DMS114 treated with DMSO at 0.1 percent for 48 hours (cell line): Measurements from ENCODE around the gene FAT4.

Source experiments
- DNase-seq: peaks from one replicate; lab custom pipeline; 2025; ENCODE audit not compliant: unreplicated experiment; lab: John Stamatoyannopoulos, UW

FAT4 gene

DNA sequence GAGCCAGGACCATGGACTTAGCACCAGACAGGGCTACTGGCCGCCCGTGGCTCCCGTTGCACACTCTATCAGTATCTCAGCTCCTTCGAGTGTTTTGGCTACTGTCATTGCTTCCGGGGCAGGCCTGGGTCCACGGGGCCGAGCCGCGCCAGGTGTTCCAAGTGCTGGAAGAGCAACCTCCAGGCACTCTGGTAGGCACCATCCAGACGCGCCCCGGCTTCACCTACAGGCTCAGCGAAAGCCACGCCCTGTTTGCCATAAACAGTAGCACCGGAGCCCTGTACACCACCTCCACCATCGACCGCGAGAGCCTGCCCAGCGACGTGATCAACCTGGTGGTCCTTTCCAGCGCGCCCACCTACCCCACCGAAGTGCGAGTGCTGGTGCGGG is 1.6 kb downstream of the FAT4 start:
- no peak for DNase-seq

DNA sequence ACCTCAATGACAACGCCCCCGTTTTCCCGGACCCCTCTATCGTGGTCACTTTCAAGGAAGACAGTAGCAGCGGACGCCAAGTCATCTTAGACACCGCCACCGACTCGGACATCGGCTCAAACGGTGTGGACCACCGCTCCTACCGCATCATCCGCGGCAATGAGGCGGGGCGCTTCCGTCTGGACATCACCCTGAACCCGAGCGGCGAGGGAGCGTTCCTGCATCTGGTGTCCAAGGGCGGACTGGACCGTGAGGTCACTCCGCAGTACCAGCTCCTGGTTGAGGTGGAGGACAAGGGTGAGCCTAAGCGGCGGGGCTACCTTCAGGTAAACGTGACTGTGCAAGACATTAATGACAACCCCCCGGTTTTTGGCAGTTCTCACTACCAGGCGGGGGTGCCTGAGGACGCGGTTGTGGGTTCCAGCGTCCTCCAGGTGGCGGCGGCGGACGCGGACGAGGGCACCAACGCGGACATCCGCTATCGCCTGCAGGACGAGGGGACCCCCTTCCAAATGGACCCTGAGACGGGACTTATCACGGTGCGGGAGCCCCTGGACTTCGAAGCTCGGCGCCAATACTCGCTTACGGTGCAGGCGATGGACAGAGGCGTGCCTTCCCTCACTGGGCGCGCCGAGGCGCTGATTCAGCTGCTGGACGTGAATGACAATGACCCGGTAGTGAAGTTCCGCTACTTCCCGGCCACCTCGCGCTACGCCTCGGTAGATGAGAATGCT is 2.2 kb downstream of the FAT4 start:
- DNase-seq: peak; percentile 43

DNA sequence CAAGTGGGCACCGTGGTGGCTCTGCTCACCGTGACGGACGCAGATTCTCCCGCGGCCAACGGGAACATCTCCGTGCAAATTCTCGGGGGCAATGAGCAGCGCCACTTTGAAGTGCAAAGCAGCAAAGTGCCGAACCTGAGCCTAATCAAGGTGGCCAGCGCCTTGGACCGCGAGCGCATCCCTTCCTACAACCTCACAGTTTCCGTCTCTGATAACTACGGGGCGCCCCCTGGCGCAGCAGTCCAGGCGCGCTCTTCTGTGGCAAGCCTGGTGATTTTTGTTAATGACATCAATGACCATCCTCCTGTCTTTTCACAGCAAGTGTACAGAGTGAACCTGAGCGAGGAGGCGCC is 2.7 kb downstream of the FAT4 start:
- no peak for DNase-seq

DNA sequence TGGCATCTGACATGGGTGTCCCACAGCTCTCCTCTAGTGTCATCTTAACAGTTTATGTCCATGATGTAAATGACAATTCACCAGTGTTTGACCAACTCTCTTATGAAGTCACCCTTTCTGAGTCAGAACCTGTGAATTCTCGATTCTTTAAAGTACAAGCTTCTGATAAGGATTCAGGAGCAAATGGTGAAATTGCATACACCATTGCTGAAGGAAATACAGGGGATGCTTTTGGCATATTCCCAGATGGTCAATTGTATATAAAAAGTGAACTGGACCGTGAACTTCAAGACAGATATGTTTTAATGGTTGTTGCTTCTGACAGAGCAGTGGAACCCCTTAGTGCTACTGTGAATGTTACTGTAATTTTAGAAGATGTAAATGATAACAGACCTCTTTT is 4.6 kb downstream of the FAT4 start:
- no peak for DNase-seq

DNA sequence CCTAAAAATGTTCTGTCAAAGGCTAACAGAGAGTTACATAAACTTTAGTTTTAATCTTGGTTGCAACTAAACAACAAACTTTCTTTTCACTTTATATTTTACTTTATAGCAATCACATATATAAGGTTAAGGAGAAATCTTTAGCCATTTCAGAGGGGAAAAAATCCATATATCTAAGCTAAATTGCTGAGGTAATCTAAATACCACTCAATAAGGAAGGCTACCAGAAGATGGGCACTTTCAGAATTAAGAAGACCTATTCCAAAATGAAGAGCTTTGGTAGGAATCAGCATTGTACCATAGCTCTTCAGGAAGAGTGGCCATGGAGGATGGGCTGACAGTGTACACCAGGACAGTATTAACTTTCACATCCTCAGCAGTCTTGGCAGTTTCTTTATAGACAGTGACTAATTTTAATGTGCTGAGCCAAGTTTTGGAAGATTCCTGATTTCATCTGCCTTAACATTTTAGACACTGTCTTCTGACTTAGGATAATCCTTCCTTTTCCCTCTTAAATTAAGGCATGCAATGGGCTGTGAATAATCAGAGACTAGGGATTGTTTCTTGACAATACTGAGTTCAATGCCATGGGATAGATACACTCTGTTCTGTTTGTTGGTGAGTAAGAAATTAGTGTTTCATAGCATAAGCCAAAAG is 7.1 kb downstream of the FAT4 start:
- no peak for DNase-seq

DNA sequence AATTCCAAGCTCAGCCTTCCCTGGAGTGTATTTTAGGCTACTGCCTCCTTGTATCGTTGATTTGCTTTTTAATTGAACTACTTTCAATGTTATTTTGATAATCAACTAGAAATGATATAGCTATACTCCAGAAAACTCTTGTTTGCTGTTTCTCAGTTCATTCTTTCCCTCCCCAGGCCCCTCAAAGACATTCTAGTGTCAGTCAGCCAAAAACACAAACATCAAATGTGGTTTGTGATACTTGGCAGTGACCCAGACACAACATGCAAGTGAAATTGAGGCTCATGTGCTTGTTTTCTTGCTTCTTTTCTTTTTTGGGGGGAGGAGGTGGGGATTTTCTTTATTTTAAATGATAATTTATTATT is 7.6 kb downstream of the FAT4 start:
- DNase-seq: no peak

DNA sequence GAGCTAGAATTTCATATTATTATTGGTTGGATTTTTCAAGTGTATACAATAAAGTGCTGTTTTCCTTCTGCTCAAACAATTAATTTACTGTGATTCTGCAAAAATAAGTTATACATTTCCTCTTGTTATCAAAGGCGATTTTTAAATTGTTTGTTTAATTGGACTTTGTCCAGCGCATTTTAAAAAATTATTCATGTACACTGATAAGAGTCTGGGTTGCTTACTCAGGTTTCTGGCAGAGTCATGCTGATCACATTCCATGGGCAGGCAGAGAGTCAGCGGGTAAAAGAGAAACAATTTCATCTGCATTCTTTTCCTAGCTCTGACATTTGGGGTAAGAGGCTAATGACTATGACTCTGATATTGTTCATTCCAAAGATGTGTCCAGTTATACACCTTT is 8.9 kb downstream of the FAT4 start:
- DNase-seq: no peak

DNA sequence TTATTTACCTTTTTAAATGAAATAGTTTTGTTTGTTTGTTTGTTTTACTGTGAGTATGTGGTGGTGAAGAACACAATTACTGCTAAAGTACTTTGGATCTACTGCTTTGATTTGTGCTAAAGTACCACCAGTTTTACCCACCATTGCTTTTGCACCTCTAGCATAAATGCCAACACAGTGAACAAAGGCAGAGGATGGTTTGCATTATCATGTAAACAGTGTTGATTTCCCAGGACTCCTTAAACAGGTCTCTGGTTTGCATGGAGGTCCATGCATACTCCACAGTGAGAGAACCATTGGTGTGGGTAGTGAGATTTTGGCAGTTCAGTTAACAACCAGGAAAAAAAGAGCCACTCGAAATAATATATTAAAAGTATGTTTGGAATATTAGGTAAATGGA is 11.0 kb downstream of the FAT4 start:
- DNase-seq: no peak

DNA sequence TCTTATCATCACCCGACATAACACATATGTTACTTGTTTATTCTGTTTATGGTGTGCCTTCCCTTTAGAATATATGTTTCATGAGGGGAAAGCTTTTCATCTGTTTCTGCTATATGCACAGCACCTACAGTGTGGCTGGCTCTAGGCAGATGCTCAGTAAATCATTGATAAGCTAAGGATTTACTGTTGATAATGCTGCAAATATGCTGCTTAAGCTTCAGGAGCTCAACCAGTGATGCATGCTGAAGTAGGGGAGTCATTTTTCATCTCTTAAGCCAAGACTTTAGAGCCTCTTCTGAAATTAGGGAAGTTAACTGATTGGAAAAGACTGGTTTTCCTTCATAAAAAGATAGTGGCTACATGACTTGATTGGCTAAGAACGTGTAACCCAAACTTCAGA is 16.4 kb downstream of the FAT4 start:
- no peak for DNase-seq

DNA sequence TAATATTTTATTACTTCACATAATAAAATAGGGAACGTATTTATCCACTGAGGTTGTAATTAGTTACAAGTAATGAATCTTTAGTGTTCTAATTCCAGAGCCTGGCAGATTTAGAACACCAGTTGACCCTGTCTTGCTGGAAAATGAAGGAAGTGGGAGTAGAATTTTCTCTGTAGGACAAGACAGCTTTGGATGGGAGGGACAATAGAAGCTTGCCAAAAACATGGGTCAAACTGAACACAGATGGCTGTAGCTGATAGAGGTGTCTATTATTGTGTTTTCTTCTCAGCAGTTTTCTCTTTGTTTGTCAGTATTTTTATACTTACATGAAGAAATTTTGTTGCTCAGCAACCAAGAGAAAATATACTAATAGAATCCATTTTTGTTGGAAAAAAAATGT is 20.2 kb downstream of the FAT4 start:
- no peak for DNase-seq

DNA sequence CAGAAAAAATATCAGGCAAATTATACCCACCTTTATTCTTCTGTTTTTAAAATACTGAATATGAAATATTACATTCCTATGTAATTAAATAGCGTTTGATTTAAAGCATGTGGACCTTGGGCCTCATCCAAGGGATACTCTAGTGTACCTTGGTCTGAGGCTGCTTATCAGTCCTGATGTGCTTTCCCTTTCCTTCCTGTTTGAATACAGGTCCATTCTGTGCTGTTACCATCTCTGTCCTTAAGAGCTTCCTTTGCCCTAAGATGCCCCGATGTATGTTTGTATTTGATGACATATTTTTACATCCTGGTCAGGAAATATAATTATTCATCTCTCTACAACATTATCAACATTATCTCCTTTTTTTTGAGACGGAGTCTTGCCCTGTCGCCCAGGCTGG is 24.1 kb downstream of the FAT4 start:
- DNase-seq: no peak

DNA sequence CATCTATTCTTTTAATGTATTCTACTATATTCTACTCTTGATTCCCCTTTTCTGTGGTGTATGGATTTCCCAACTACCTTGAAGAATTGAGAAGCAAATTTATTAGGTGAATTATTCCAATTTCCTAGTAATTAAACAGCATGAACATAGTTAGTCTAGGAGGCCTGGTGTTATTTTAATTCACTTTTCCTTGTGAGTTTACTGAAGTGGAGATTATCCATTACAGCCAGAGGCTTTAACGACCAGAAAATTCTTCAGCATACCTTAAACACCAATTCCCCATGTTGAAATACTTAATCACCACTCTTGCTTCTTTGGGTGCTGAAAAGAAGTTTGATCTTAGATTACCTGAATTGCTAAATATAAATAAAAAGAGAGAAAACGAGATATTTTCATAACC is 29.4 kb downstream of the FAT4 start:
- no peak for DNase-seq

DNA sequence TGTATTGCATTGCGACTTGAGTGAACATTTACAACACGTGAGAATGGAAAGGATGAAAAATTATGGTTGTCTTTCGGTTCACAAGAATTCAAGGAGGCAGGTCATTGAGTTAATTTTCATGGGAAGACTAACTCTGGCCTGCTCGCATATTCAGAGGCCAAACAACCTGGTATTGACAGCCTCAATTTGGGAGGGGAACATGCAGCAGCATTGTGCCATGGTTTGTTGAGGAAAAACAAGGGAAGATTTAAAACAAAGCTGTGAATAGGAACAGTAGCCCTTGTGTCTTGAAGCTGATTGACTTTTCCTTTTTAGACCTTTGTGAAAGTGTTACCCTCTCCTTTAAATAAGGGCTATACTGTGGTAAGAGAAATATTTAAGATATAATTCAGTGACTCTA is 31.9 kb downstream of the FAT4 start:
- DNase-seq: no peak

DNA sequence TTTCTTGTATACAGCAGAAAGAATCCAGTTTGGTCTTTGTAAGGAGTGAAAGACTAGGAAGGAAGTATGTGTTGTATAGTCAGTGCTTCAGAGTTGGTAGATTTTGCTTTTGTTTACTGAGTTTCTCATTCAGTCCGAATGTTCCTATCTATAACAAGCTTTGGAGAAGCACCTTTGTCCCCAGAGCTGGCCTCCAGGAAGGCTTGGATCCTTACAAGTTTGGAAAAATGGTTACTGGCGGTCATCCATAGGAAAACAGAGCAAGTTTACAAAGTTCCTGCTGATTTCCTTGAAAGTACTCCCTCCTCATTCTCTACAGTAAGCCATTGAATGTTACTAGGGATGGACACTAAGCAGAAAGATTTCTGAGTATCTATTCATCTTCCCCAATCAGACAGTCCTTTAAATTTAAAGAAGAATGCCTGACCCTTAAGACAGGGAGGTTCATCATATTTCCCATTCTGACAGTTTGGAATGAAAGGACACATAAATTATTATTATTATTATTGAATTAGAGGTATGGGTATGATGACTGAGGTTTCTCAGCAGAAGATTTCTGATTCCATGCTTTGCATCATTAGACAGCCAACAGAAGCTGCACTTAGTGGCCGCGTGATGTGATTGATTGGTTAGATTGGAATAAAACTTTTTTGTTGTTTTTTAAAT is 35.8 kb downstream of the FAT4 start:
- no peak for DNase-seq

DNA sequence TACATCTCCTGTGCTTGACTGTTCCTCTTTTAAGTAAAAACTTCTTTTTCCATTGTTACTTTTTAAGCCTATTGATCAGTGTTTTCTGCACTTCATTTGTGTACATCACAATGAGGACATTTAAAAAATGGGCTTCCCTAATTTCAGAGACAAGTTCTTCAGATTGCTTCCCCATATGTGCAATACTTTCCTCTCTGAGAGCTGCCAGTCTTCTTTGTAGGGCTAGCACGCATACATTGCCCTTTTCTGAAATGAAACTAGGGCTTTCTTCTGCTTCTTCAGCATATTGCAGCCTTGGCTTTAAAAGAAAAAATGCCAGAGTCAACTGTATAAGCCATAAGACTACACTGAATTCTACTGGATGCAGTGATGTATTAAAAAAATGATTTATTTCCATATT is 37.8 kb downstream of the FAT4 start:
- no peak for DNase-seq

DNA sequence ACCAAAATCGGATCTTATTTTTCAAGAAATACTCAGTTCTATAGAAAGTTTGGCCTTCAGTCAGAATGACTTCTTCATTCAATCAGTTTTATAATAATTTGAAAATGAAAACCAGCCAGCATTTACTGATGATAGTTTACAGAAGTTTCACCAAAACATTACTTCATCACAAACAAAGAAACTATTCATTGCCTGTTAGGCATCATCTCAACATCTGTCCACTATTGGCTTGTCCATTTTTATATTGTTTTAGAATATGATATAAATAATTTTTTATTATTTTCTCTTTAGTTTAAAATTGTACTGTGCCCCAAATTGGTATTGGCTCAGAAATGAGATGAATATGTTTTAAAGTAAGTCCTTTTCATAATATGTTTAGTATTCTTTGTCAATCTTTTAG is 38.4 kb downstream of the FAT4 start:
- DNase-seq: no peak

DNA sequence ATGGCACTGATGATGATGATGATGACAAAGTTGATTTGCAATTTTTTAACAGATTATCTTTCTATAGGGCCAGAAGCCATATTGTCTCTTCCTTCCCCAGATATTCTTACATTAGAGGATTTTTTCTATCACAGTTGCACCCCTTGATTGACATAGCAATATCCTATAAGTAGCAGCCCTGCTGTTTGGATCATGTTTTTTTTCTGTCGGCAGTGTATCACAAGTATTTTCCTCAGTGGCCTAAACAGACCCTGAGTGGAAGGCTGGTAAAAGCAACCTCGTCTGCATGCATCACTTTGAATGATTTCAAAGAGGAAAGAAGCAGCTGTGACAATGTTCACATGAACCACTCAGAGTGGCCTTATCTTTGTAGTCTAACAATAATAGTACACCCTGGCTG is 41.0 kb downstream of the FAT4 start:
- no peak for DNase-seq

DNA sequence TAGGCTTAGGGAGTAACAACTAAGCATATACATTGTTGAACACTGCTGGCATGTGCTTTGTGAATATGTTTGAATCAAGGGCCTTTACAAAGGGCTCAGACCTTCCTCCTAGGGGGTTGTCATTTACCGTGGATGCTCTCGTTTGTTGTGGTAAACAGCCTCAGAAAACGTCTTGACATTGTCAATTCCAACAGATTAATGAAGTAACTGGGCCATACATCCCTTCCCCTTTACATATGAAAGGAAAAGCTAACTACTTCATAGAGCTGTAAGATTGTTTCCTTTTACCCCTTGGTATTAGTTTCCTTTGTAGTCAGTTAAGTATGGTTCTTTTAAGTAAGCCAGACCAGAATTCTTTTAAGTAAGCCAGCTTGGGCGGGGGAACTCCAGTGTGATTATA is 42.9 kb downstream of the FAT4 start:
- DNase-seq: no peak

DNA sequence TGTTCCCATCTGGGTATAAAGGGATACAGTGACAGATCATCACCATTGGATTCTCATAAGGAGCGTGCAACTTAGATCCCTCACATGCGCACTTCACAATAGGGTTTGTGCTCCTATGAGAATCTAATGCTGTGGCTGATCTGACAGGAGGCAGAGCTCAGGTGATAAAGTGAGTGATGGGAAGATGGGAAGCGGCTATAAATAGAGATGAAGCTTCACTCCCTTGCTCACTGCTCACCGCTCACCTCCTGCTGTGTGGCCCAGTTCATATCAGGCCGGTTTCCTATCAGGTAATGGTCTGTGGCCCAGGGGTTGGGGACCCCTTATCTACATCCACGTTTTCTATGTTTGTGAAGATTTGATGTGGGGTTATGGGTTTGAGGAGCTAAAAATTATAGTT is 43.7 kb downstream of the FAT4 start:
- no peak for DNase-seq

DNA sequence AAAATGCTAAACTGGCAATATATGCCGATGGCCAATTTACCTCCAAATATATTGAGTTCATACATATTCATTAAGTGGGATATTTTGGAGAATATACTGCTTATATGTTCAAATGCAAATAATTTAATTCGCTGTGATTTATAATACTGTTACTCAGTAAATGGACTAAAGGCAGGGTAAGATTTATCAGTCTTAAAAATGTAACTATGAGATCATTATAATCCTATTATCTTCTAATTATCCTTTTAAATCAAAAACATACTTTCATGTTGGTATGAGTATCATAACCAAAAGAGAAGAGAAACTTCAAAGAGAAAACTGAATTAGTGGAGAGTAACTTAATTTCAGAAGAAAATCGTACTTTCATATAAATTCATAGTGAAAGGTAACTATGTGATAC is 44.6 kb downstream of the FAT4 start:
- DNase-seq: no peak

DNA sequence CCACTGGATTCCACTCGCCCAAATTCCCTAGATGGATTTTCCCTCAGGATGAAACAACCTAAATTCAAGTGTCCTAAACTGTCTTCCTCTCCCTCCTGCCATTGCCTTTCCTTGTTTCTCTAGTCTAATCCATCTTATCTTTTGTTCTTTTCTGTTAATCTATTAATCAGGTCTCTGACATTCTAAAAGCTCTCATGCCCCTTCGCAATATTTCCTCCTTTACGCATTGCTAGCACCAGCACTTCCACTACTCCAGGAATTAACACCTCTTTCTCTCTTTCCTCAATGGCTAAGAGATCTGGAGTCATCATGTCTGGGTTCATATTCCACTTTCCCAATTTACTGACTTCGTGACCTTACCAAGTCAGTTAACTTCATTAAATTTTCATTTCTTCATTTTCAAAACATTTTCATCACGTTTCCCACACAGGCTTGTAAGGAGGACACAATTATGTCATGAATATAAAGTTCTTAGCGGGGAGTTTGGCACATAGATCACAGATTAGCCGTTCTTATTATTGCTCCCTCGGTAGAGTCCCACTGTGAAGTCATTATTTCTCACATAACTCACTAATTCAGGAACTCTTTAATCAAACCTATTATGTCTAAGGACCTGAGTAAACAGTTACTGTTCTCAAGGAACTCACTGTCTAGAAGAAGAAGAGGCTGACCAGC is 45.3 kb downstream of the FAT4 start:
- no peak for DNase-seq

DNA sequence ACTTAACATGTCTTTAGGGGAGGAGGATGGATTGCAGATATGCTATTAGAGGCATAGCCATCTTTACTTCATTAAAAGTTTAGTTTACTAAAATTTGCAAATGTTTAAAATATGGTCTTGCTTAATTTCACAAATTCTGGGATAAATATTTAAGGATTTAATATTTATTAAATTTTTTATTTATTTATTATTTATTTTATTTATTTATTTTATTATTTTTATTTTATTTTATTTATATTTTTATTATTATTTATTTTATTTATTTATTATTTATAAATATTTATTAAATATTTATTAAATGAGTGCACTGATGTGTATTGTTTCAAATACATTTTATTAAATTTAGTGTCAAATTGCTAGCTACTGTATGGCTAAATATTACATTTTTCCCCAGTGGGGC is 46.0 kb downstream of the FAT4 start:
- DNase-seq: no peak
